GM23338 (cell line): ENCODE results near the gene CTNNA3. TPM values are rescaled to one million over a fixed set of nuclear protein-coding genes. Genes with fewer than 3 reads are reported as not detected.

Source experiments
- CREB1 ChIP-seq: fragments of 250-450 bp; sonication (Bioruptor Pico); IDR thresholded peaks from 2 replicates; pipeline ENCODE4 v1.5.0; 2020; ENCODE audit warnings: low read depth, mild to moderate bottlenecking, moderate library complexity
- EZH2 ChIP-seq: fragments of 200-600 bp; sonication (generic); IDR thresholded peaks from one replicate; pipeline ENCODE4 v1.8.0; 2017; ENCODE audit warnings: antibody characterized with exemption, mild to moderate bottlenecking, low read depth; ENCODE audit not compliant: unreplicated experiment
- EZH2phosphoT487 ChIP-seq: fragments of 200-600 bp; sonication (generic); IDR thresholded peaks from one replicate; pipeline ENCODE4 v1.8.1; 2018; ENCODE audit warnings: antibody characterized with exemption; ENCODE audit not compliant: unreplicated experiment
- NANOG ChIP-seq: IDR thresholded peaks from 2 replicates; pipeline ENCODE4 v1.6.1; 2016; ENCODE audit warnings: antibody characterized with exemption, borderline replicate concordance
- POLR2AphosphoS5 ChIP-seq: IDR thresholded peaks from 2 replicates; pipeline ENCODE4 v1.6.1; 2016; ENCODE audit warnings: antibody characterized with exemption, low read depth
- ZNF114 ChIP-seq: fragments of 250-450 bp; sonication (Bioruptor Pico); IDR thresholded peaks from 2 replicates; pipeline ENCODE4 v1.5.0; 2020; ENCODE audit warnings: mild to moderate bottlenecking, moderate library complexity
- ZNF331 ChIP-seq: fragments of 250-450 bp; sonication (Bioruptor Pico); IDR thresholded peaks from 2 replicates; pipeline ENCODE4 v1.5.0; 2020; ENCODE audit warnings: low read depth, mild to moderate bottlenecking, moderate library complexity
- polyA plus RNA-seq: library from polyadenylated mRNA; unstranded; fragments of >200 nt; fragmentation: Nextera tagmentation; extraction: Ambion mirVana; gene quantifications from 2 replicates; pipeline ENCODE4 v1.2.1, GENCODE V29; 2016
- total RNA-seq: library from RNA; depleted of rRNA; stranded (reverse); fragments of >200 nt; shearing (Covaris generic); gene quantifications from 2 replicates; pipeline ENCODE4 v1.2.3, GENCODE V29; 2014
- TF ChIP-seq, protein P1 (sequence below): fragments of 250-450 bp; sonication (Bioruptor Pico); IDR thresholded peaks from 2 replicates; pipeline ENCODE4 v1.5.0; 2020; ENCODE audit warnings: mild to moderate bottlenecking, moderate library complexity
- TF ChIP-seq, protein P2 (sequence below), 2 experiments: fragments of 200-600 bp in 1 of 2; sonication (generic) in 1 of 2; conservative IDR thresholded peaks; 2 replicates each; pipeline versions ENCODE4 v1.5.1 to v1.6.1; 2016 to 2017; ENCODE audit warnings: antibody characterized with exemption in 2 of 2, low read depth in 2 of 2, mild to moderate bottlenecking in 2 of 2, moderate library complexity in 1 of 2
- TF ChIP-seq, protein P3 (sequence below): IDR thresholded peaks from 2 replicates; pipeline ENCODE4 v1.6.1; 2016; ENCODE audit warnings: antibody characterized with exemption

Gene CTNNA3
- total and polyA plus RNA-seq, 2 experiments from 2014 or later, result 0.71 to 3.3 TPM

DNA sequence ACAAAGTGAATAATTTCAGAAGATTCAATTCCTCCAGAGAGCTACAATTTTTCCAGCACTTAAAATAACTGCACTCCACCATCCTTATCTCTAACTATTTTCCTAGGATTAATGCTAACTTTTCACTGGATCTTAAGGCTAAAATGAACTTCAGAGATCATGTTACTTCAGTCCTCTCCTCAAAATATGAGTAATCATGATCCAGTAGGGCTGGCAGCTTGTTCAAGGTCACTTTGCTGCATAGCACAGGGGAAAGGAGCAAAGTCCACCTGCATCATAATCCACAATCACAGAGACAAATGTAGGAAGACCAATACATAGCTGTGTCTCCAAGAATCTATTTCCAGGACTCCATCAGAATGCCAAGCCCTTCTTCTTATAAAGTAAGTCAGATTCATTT, 619.9 kb downstream of the CTNNA3 start (continued):
- TF ChIP-seq, protein P1, sequence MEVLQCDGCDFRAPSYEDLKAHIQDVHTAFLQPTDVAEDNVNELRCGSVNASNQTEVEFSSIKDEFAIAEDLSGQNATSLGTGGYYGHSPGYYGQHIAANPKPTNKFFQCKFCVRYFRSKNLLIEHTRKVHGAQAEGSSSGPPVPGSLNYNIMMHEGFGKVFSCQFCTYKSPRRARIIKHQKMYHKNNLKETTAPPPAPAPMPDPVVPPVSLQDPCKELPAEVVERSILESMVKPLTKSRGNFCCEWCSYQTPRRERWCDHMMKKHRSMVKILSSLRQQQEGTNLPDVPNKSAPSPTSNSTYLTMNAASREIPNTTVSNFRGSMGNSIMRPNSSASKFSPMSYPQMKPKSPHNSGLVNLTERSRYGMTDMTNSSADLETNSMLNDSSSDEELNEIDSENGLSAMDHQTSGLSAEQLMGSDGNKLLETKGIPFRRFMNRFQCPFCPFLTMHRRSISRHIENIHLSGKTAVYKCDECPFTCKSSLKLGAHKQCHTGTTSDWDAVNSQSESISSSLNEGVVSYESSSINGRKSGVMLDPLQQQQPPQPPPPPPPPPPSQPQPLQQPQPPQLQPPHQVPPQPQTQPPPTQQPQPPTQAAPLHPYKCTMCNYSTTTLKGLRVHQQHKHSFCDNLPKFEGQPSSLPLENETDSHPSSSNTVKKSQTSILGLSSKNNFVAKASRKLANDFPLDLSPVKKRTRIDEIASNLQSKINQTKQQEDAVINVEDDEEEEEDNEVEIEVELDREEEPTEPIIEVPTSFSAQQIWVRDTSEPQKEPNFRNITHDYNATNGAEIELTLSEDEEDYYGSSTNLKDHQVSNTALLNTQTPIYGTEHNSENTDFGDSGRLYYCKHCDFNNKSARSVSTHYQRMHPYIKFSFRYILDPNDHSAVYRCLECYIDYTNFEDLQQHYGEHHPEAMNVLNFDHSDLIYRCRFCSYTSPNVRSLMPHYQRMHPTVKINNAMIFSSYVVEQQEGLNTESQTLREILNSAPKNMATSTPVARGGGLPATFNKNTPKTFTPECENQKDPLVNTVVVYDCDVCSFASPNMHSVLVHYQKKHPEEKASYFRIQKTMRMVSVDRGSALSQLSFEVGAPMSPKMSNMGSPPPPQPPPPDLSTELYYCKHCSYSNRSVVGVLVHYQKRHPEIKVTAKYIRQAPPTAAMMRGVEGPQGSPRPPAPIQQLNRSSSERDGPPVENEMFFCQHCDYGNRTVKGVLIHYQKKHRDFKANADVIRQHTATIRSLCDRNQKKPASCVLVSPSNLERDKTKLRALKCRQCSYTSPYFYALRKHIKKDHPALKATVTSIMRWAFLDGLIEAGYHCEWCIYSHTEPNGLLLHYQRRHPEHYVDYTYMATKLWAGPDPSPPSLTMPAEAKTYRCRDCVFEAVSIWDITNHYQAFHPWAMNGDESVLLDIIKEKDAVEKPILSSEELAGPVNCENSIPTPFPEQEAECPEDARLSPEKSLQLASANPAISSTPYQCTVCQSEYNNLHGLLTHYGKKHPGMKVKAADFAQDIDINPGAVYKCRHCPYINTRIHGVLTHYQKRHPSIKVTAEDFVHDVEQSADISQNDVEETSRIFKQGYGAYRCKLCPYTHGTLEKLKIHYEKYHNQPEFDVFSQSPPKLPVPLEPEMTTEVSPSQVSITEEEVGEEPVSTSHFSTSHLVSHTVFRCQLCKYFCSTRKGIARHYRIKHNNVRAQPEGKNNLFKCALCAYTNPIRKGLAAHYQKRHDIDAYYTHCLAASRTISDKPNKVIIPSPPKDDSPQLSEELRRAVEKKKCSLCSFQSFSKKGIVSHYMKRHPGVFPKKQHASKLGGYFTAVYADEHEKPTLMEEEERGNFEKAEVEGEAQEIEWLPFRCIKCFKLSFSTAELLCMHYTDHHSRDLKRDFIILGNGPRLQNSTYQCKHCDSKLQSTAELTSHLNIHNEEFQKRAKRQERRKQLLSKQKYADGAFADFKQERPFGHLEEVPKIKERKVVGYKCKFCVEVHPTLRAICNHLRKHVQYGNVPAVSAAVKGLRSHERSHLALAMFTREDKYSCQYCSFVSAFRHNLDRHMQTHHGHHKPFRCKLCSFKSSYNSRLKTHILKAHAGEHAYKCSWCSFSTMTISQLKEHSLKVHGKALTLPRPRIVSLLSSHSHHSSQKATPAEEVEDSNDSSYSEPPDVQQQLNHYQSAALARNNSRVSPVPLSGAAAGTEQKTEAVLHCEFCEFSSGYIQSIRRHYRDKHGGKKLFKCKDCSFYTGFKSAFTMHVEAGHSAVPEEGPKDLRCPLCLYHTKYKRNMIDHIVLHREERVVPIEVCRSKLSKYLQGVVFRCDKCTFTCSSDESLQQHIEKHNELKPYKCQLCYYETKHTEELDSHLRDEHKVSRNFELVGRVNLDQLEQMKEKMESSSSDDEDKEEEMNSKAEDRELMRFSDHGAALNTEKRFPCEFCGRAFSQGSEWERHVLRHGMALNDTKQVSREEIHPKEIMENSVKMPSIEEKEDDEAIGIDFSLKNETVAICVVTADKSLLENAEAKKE, result no peak
- TF ChIP-seq POLR2AphosphoS5, result no peak
- TF ChIP-seq ZNF114 (CRISPR knock-in tag), result no peak
- TF ChIP-seq NANOG, result no peak
- TF ChIP-seq, protein P2, sequence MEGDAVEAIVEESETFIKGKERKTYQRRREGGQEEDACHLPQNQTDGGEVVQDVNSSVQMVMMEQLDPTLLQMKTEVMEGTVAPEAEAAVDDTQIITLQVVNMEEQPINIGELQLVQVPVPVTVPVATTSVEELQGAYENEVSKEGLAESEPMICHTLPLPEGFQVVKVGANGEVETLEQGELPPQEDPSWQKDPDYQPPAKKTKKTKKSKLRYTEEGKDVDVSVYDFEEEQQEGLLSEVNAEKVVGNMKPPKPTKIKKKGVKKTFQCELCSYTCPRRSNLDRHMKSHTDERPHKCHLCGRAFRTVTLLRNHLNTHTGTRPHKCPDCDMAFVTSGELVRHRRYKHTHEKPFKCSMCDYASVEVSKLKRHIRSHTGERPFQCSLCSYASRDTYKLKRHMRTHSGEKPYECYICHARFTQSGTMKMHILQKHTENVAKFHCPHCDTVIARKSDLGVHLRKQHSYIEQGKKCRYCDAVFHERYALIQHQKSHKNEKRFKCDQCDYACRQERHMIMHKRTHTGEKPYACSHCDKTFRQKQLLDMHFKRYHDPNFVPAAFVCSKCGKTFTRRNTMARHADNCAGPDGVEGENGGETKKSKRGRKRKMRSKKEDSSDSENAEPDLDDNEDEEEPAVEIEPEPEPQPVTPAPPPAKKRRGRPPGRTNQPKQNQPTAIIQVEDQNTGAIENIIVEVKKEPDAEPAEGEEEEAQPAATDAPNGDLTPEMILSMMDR (conservative IDR thresholded peaks at IDR 0.05; ENCODE audit: low read depth in 2 of 2), result no peak
- no peak for TF ChIP-seq EZH2phosphoT487
- TF ChIP-seq, protein P3, sequence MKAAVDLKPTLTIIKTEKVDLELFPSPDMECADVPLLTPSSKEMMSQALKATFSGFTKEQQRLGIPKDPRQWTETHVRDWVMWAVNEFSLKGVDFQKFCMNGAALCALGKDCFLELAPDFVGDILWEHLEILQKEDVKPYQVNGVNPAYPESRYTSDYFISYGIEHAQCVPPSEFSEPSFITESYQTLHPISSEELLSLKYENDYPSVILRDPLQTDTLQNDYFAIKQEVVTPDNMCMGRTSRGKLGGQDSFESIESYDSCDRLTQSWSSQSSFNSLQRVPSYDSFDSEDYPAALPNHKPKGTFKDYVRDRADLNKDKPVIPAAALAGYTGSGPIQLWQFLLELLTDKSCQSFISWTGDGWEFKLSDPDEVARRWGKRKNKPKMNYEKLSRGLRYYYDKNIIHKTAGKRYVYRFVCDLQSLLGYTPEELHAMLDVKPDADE, result no peak
- TF ChIP-seq EZH2, result no peak
- TF ChIP-seq ZNF331 (CRISPR knock-in tag), result no peak
- no peak for TF ChIP-seq CREB1 (CRISPR knock-in tag)
